ENCODE results near the gene WWP2. TPM values are rescaled to one million over a fixed set of nuclear protein-coding genes. Genes with fewer than 3 reads are reported as not detected.

Gene WWP2
- total and polyA plus RNA-seq, 11 donors: 8.4 to 33.2 (median 23.5) TPM

- intact Hi-C loops (cut with DNase I): loop anchor here in 1 of 10 donors (2.0 kb wide), 1 partner anchor 40 kb away; no protein-coding TSS in a partner anchor
- ATAC-seq (peak; percentile 5 to 35 (median 17)), DNase-seq (no peak)
- 60 to 72% (median 65%) methylated on average over 7 to 8 of the region's 8 CpGs for WGBS, 4 donors
- H3K27me3 ChIP-seq: no peaks in the 10 kb centered on the region
- no peaks in the 10 kb centered on the region for H3K9me3 ChIP-seq
- H3K36me3 ChIP-seq: peaks cover 0 to 29% (median 16%) of the 10 kb centered on the region in 9 donors
- H3K27ac ChIP-seq: peak overlapping the region; percentile 59 to 90 (median 81)
- TF ChIP-seq CTCF (IDR thresholded peaks at IDR 0.05): no peak
- TF ChIP-seq POLR2A (IDR thresholded peaks at IDR 0.05): no peak
- H3K4me1 ChIP-seq: peaks cover 0 to 22% (median 10%) of the 10 kb centered on the region in 12 donors
- peak overlapping the region in 1 of 12 donors; percentile 13 for H3K4me3 ChIP-seq
These were observed 128.8 kb downstream of the WWP2 start for GRCh38 chr16:69890892-69891282.

GRCh38 chr16:69892378-69892777 lies 130.2 kb downstream of the WWP2 start:
- no peak for DNase-seq
- peaks cover 0 to 26% (median 16%) of the 10 kb centered on the region in 9 donors for H3K36me3 ChIP-seq
- 78 to 95% (median 86%) methylated on average over 2 of the region's 2 CpGs for WGBS, 4 donors
- TF ChIP-seq CTCF (IDR thresholded peaks at IDR 0.05) (no peak), POLR2A (IDR thresholded peaks at IDR 0.05) (no peak)
- peaks cover 0 to 22% (median 10%) of the 10 kb centered on the region in 12 donors for H3K4me1 ChIP-seq
- H3K4me3 ChIP-seq: no peak overlapping the region
- intact Hi-C loops (cut with DNase I): no loop called here
- no peaks in the 10 kb centered on the region for H3K9me3 ChIP-seq
- no peaks in the 10 kb centered on the region for H3K27me3 ChIP-seq
- no peak for ATAC-seq
- H3K27ac ChIP-seq: no peak overlapping the region

DNA sequence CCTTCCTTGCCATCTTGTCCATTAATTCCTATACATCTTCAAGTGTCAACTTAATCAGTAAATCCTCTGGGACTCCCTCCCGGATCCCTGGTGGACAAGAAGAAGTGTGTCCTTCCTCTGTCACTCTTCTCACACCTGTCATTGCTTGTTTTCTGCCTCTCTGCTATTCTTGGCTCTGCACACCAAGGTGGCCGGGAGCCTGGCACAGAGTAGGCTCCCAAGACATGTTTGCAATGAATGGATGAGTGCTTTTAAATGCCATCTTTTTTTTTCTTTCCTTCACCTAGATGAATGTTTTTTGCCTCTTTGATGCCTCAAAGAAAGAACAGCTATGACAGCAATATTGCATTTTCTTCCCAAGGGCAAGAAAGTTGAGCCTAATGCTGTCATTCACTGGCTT lies 131.0 kb downstream of the WWP2 start:
- no peak overlapping the region for H3K27ac ChIP-seq
- no peaks in the 10 kb centered on the region for H3K27me3 ChIP-seq
- intact Hi-C loops (cut with DNase I): no loop called here
- no peaks in the 10 kb centered on the region for H3K9me3 ChIP-seq
- no peak for ATAC-seq
- peaks cover 0 to 24% (median 14%) of the 10 kb centered on the region in 9 donors for H3K36me3 ChIP-seq
- DNase-seq: no peak
- H3K4me3 ChIP-seq: no peak overlapping the region
- no peak for TF ChIP-seq POLR2A (IDR thresholded peaks at IDR 0.05)
- WGBS, 4 donors: 43 to 54% (median 52%) methylated on average over 2 of the region's 2 CpGs
- H3K4me1 ChIP-seq: peaks cover 0 to 22% (median 10%) of the 10 kb centered on the region in 12 donors

DNA sequence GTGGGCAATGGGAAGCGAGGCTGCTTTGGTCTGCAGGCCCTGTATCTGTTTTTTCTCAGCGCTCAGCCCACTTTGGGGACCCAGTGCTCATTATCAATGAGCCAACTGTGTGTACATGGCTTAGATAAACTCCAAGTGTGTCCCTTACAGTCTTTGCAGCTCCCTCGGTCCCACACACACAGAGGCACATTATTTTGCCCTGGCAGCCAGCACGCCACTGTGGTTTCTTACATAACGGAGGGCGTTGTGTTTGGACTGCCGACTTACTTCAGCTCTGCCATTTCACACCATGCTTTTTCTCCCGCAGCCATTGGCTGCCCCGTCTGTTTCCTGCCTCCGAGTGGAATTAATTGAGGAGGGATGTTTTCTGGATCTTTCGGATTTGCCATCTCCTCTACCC lies 132.5 kb downstream of the WWP2 start:
- Histone ChIP-seq H3K36me3 (peaks cover 0 to 8% (median under 1%) of the 10 kb centered on the region in 9 donors), H3K27ac (peak overlapping the region in 1 of 12 donors; percentile 13), H3K9me3 (no peaks in the 10 kb centered on the region), H3K27me3 (no peaks in the 10 kb centered on the region), H3K4me3 (no peak overlapping the region), H3K4me1 (peaks cover 0 to 18% (median 10%) of the 10 kb centered on the region in 12 donors)
- peak in 1 of 4 donors; percentile 30 for ATAC-seq
- WGBS, 4 donors: 62 to 77% (median 74%) methylated on average over 11 of the region's 11 CpGs
- no peak for TF ChIP-seq POLR2A (IDR thresholded peaks at IDR 0.05)
- no peak for TF ChIP-seq CTCF (IDR thresholded peaks at IDR 0.05)
- DNase-seq: no peak
- intact Hi-C loops (cut with DNase I): no loop called here

GRCh38 chr16:69903865-69904415 lies 141.8 kb downstream of the WWP2 start:
- 93 to 95% (median 93%) methylated on average over 8 of the region's 8 CpGs for WGBS, 4 donors
- Histone ChIP-seq H3K36me3 (peaks cover 0 to 25% (median 5%) of the 10 kb centered on the region in 9 donors), H3K27ac (no peak overlapping the region), H3K4me3 (no peak overlapping the region), H3K27me3 (no peaks in the 10 kb centered on the region), H3K9me3 (no peaks in the 10 kb centered on the region), H3K4me1 (no peaks in the 10 kb centered on the region)
- ATAC-seq (no peak), DNase-seq (no peak)
- intact Hi-C loops (cut with DNase I): no loop called here
- no peak for TF ChIP-seq CTCF (IDR thresholded peaks at IDR 0.05)
- no peak for TF ChIP-seq POLR2A (IDR thresholded peaks at IDR 0.05)
